Large intestine (tissue), 3 donors: ENCODE results near the gene SLCO2A1. TPM values are rescaled to one million over a fixed set of nuclear protein-coding genes. Genes with fewer than 3 reads are reported as not detected.

Source experiments
- DNase-seq, 2 donors: peaks; one replicate each; pipeline versions ENCODE4 v3.0.0 to v3.0.0-alpha.2; 2013
- H3K27ac ChIP-seq: one replicate; pipeline ENCODE4 v1.5.1; 2013; ENCODE audit warnings: low read length
- H3K27me3 ChIP-seq: 2 replicates; pipeline ENCODE4 v1.6.1; 2013; ENCODE audit warnings: low read length; ENCODE audit not compliant: control insufficient read depth, insufficient read depth
- H3K36me3 ChIP-seq: 2 replicates; pipeline ENCODE4 v1.6.1; 2013; ENCODE audit warnings: low read length; ENCODE audit not compliant: control insufficient read depth, insufficient read depth
- H3K4me1 ChIP-seq: one replicate; pipeline ENCODE4 v1.6.1; 2013; ENCODE audit warnings: low read length; ENCODE audit not compliant: control insufficient read depth, insufficient read depth
- H3K4me3 ChIP-seq: one replicate; pipeline ENCODE4 v1.5.1; 2013; ENCODE audit warnings: low read length
- H3K9me3 ChIP-seq: one replicate; pipeline ENCODE4 v1.6.1; 2013; ENCODE audit warnings: mild to moderate bottlenecking, low read depth, low read length, moderate library complexity; ENCODE audit not compliant: control insufficient read depth
- WGBS: methylation state at CpG from one replicate; pipeline ENCODE4 v1.1.5; 2013; ENCODE audit warnings: low lambda C conversion rate; ENCODE audit not compliant: insufficient coverage; 5-methylcytosine and 5-hydroxymethylcytosine counted together
- polyA plus RNA-seq: library from polyadenylated mRNA; unstranded; fragments of 120-200 nt; gene quantifications from one replicate; pipeline ENCODE4 v1.2.1, GENCODE V29; 2013

The SLCO2A1 gene
- polyA plus RNA-seq, 1 donor = 8.2 TPM

DNA sequence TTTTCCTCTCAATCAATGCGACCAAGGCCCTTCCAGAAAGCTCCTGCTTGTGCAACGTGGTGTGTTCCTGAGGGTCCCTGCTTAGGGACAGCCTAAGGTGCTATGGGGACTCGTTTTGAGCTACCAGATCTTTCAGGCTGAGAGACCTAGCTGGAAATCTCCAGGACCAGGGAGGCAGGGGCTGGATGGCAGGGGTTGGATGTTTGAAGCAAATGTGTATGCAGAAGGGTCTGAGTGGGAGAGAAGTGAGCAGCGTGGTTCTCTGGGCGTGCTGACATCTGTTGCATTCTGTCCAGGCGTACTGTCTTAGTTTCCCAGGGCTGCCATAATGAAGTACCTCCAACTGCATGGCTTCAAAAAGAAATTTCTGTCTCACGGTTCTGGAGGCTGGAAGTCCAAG lies 31.7 kb upstream of the SLCO2A1 start:
- Histone ChIP-seq H3K9me3 (no peaks in the 10 kb centered on the region), H3K4me3 (no peak overlapping the region), H3K4me1 (peaks cover 53% of the 10 kb centered on the region), H3K27me3 (no peaks in the 10 kb centered on the region), H3K27ac (no peak overlapping the region), H3K36me3 (no peaks in the 10 kb centered on the region)
- no peak for DNase-seq
- WGBS = no CpG with 5 or more reads among the region's 7 CpGs

DNA sequence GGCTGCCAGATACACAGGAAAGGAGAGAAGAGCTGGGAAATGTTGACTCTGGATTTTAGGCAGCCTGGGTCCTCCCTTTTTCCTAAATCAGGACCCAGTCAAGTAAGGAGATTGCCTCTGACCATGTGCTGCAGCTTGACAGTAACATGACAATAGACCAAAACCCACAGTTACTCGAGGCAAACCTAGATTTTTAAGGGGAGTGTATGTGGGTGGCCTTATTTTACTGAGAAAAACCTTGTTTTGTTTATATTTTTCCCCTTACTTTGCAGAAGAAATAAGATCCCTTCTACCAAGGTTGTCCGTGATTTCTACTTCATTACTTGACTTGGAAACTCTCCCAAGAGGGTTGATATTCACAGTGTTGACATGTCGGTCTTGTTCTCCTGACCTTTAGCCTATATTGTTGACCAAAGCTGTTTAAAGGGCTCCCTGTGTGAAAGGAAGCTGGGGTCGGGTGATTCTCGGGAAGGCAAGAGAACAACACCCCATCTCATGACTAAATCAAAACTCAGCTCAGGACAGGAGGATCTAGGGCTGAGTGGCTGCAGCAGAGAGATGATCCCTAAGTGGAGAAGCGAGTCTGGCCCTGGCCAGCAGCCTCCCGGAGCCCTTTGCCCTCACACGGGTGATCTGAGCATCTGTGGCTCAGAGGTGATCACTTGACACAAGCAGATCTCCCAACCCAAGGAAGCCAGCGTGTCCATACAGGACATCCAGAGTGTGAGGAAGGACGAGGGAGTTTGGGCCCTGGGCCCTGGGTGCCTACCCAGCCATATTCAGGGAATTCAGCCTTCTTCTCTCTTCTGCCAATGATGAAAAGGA lies 31.0 kb upstream of the SLCO2A1 start:
- H3K27ac ChIP-seq = no peak overlapping the region
- no peaks in the 10 kb centered on the region for H3K9me3 ChIP-seq
- H3K36me3 ChIP-seq = no peaks in the 10 kb centered on the region
- H3K4me3 ChIP-seq = no peak overlapping the region
- H3K4me1 ChIP-seq = peaks cover 48% of the 10 kb centered on the region
- peak in 1 of 2 donors; percentile 29 for DNase-seq
- WGBS = 0% methylated on average over 1 of the region's 10 CpGs
- no peaks in the 10 kb centered on the region for H3K27me3 ChIP-seq

DNA sequence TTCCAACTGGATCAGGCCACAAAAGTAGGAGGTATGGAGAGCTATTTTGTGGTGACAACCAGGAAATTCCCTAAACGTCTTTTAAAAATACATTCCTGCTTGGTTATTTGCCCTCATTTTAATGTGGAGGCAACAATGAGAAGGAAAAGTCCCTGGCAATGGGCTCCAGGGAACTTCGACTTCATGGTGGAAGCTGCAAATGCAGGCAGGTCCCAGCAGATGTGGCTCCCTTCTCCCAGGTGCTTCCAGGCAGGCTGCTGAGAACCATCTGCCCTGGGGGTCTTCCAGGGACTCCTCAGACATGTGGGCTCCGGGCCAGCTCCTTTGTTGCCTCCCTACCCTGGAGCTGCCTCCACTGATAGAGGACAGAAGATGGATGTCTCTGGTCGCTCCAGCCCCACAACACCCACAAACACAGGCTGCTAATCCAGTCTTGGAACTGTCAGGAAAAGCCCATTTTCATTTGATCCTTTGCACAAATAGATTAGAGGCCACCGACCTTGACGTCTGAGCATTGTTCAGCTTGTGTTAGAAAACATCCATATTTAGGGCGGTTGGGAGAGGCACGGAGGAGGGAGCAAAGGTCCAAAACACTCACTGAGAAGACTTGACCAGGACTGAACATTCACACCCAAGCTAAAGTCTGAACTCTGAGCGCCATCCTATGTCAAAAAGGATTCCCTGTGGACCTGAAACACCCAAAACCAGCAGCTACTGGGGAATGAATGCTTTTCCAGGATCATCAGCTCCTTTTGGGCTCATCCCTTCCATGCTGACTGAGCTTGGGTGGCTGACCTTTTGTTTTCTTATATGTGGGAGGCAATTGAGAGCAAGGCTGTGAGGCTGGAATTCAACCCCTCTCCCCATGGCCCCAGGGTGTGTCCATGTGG lies 30.2 kb upstream of the SLCO2A1 start:
- peaks cover 45% of the 10 kb centered on the region for H3K4me1 ChIP-seq
- no CpG with 5 or more reads among the region's 9 CpGs for WGBS

DNA sequence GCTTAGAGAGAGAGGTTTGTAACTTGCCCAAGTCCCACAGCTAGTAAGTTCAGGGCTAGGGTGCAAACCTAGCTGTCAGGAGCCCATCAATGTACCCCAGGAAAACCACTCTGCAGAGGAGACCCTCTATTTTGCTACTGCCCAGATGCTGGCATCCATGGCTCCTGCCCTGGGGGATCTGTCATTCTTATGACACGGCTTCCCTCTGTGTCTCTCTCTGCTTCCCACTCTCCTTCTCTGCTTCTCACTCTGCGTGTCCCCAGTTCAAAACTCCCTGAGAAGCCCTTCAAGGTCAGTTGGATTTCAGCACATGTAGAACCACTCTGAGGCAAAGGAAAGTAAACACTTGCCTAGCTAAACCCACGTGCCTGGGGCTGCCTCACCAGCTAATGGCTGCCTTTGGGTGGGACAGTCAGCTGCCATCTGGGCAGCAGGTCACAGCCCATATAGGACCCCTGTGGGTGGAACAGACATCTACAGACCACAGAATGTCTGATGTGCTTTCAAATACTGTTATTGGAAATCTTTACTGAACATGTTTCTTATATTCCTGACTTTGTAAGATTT lies 29.4 kb upstream of the SLCO2A1 start:
- Histone ChIP-seq H3K9me3 (no peaks in the 10 kb centered on the region), H3K36me3 (no peaks in the 10 kb centered on the region), H3K27me3 (no peaks in the 10 kb centered on the region), H3K27ac (no peak overlapping the region), H3K4me1 (peaks cover 45% of the 10 kb centered on the region), H3K4me3 (no peak overlapping the region)
- DNase-seq = peak in 1 of 2 donors; percentile 45
- no CpG with 5 or more reads among the region's 3 CpGs for WGBS

More for the DNA sequence above, 30.2 kb upstream of the SLCO2A1 start:
- Histone ChIP-seq H3K9me3 (no peaks in the 10 kb centered on the region), H3K27ac (no peak overlapping the region), H3K27me3 (no peaks in the 10 kb centered on the region), H3K4me3 (no peak overlapping the region), H3K36me3 (no peaks in the 10 kb centered on the region)
- DNase-seq = peak; percentile 52 to 72

DNA sequence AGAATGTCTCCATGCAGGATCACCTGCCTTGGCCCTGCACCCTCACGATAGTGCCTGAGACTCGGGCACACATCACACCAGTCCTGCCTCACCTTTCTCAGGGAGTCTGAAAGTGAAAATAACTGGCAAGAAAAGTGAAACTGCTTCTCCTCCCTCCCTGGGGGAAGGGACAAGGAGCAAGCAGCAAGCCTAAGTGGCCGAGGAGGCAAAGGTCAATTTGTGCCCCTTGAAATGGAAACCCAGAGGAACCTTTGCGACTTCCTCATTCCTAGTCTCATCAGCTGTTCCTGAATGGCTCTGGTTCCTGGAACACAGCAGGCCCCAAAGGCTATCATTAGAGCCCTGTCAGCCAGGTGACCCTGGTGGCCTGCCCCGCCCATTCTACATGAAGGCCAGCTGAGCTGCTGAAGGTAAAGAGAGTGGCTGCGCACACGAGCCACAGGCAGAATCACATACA lies 28.0 kb upstream of the SLCO2A1 start:
- H3K27me3 ChIP-seq = no peaks in the 10 kb centered on the region
- H3K4me3 ChIP-seq = no peak overlapping the region
- no peaks in the 10 kb centered on the region for H3K36me3 ChIP-seq
- peak overlapping the region; percentile 43 for H3K27ac ChIP-seq
- peaks cover 45% of the 10 kb centered on the region for H3K4me1 ChIP-seq
- peak; percentile 96 to 99 for DNase-seq
- no peaks in the 10 kb centered on the region for H3K9me3 ChIP-seq
- no CpG with 5 or more reads among the region's 7 CpGs for WGBS

DNA sequence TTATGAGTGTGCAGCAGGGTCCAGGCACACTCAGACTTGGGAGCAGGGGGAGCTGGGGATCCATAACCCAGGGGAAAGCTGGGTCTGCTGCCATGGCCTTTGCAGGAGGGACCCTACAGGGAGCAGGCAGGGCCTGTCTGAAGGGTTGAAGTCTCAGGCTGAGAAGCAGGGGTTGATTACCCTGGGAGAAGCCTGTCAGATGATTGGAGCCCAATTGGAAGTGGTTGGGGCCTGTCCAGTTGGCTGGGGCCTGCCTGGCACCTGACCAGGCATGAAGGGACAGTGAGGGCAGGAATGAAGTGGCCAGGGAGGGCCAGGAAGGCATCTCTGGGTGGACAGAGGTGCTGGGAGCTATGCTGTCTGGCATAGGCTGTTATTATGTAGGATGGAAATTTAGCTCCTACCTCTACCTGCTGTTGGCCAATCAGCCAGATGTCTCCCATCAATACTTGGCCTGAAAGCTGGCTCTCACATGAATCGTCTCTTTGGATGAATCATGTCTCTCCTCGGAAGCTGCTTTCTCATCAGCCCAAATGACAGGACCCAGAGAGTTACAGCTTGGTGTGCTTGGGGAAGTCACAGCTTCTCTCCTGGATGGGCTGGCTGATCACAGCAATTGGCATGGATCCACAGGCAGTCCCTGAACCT lies 27.4 kb upstream of the SLCO2A1 start:
- H3K9me3 ChIP-seq = no peaks in the 10 kb centered on the region
- H3K4me1 ChIP-seq = peaks cover 45% of the 10 kb centered on the region
- no peak for DNase-seq
- H3K4me3 ChIP-seq = no peak overlapping the region
- WGBS = no CpG with 5 or more reads among the region's 2 CpGs
- no peaks in the 10 kb centered on the region for H3K27me3 ChIP-seq
- no peaks in the 10 kb centered on the region for H3K36me3 ChIP-seq
- peak overlapping the region; percentile 43 for H3K27ac ChIP-seq

DNA sequence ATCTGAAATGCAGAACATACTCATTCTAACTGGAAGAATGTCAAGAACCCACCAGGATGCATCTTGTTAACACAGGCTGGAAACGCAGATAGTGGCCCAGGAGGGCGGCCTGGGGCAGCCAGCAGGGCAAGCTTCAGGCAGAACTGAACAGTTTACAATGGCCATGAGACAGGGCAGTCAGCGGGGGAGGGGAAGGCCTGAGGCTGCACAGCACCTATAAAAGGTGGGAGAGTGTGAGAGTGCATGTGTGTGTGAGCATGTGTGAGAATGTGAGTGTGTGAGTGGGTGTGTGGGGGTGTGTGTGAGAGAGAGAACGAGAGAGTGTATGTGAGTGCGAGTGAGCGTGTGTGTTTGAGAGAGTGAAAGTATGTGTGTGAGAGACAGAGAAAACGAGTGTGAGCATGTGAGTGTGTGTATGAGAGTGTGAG lies 26.8 kb upstream of the SLCO2A1 start:
- Histone ChIP-seq H3K4me1 (peaks cover 45% of the 10 kb centered on the region), H3K27me3 (no peaks in the 10 kb centered on the region), H3K9me3 (no peaks in the 10 kb centered on the region), H3K36me3 (no peaks in the 10 kb centered on the region), H3K4me3 (no peak overlapping the region), H3K27ac (no peak overlapping the region)
- no peak for DNase-seq
- no CpG with 5 or more reads among the region's 7 CpGs for WGBS

DNA sequence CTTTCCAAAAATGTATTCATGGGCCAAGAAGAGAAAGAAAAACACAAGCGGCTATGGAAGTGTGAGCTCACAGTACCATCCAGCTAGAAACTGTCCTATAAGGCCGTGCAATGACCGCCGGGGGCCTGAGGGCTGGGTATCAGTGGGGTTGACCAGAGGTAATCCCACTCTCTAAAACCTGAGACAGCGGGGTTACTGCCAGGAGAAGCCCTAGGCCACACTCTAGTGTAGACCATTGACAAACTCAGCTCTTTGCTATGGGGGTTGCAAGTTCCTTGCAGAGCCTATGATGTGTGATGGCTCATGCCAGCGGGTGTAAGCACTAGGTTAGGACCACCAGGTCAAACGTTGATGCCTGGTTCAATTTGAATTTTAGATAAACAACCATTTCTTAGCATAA lies 25.9 kb upstream of the SLCO2A1 start:
- H3K27ac ChIP-seq = no peak overlapping the region
- 100% methylated on average over 2 of the region's 7 CpGs for WGBS

DNA sequence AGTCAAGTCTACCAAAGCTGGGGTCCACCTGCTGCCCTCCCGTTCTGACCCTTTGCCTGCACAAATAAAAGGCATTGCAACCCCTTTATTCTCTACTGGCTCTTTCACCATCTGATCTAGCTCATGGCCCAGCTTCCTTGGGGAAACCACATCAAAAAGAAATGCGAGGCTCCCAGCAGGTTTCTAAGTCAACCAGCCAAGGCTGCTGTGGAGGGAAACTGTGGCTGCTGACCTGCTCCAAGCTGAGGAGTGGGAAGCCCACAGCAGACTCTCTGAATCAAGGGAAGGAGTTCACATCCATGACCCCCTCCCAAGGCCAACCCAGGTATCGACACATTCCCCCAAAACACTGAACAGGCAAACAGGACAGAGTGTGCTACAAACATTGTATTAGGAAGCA lies 25.2 kb upstream of the SLCO2A1 start:
- no peaks in the 10 kb centered on the region for H3K27me3 ChIP-seq
- DNase-seq = no peak

More for the DNA sequence above, 25.9 kb upstream of the SLCO2A1 start:
- H3K4me1 ChIP-seq = peaks cover 38% of the 10 kb centered on the region
- no peak overlapping the region for H3K4me3 ChIP-seq
- H3K9me3 ChIP-seq = no peaks in the 10 kb centered on the region
- DNase-seq = no peak
- no peaks in the 10 kb centered on the region for H3K27me3 ChIP-seq
- no peaks in the 10 kb centered on the region for H3K36me3 ChIP-seq

DNA sequence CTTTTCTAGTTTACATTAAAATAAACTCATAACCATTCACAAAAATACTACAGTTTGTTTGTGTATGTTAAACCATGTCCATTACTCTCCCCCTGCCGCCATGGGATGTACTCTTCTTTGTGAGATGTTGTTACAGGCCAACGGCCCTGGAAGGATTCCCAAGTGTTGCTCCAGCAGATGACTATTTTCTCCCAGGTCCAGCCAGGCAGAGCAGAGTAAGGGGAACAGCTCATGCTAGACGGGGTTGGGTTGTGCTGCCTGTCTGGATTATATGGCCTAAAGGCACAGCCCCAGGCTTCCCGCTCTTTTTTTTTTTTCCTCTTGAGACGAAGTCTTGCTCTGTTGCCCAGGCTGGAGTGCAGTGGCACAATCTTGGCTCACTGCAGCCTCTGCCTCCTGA lies 24.5 kb upstream of the SLCO2A1 start:
- H3K27ac ChIP-seq = no peak overlapping the region
- H3K4me1 ChIP-seq = peaks cover 27% of the 10 kb centered on the region
- no peak overlapping the region for H3K4me3 ChIP-seq
- WGBS = 83% methylated on average over 1 of the region's 5 CpGs
- H3K9me3 ChIP-seq = no peaks in the 10 kb centered on the region
- no peak for DNase-seq
- H3K36me3 ChIP-seq = no peaks in the 10 kb centered on the region
- no peaks in the 10 kb centered on the region for H3K27me3 ChIP-seq

More for the DNA sequence above, 25.2 kb upstream of the SLCO2A1 start:
- no CpG with 5 or more reads among the region's 3 CpGs for WGBS
- Histone ChIP-seq H3K4me1 (peaks cover 30% of the 10 kb centered on the region), H3K36me3 (no peaks in the 10 kb centered on the region), H3K27ac (no peak overlapping the region), H3K4me3 (no peak overlapping the region), H3K9me3 (no peaks in the 10 kb centered on the region)
